Neural progenitor cell (in vitro differentiated cells): ENCODE data around the gene LPAR2. TPM values are rescaled to one million over a fixed set of nuclear protein-coding genes. Genes with fewer than 3 reads are reported as not detected.
"Not testable (repeated sequence)": the region's sequence is repeated elsewhere in the genome, so short reads cannot be mapped to it uniquely, and the experiment has no call there.

Experiments used
- DNase-seq: peaks from one replicate; pipeline ENCODE4 v3.0.0-alpha.2; 2016; ENCODE audit warnings: low spot score
- H2AFZ ChIP-seq: fragments of 200-600 bp; sonication (generic); replicated peaks from 2 replicates; pipeline ENCODE4 v1.6.1; 2016; ENCODE audit warnings: antibody characterized with exemption
- H3F3A ChIP-seq: fragments of 200-600 bp; sonication (generic); 2 replicates; pipeline ENCODE4 v1.6.1; 2016; ENCODE audit warnings: antibody characterized with exemption, low read depth
- H3K27ac ChIP-seq: fragments of 200-600 bp; sonication (generic); 2 replicates; pipeline ENCODE4 v1.5.1; 2016; ENCODE audit warnings: mild to moderate bottlenecking
- H3K27me3 ChIP-seq: fragments of 200-600 bp; sonication (generic); 2 replicates; pipeline ENCODE4 v1.6.1; 2016; ENCODE audit warnings: mild to moderate bottlenecking, moderate library complexity
- H3K36me3 ChIP-seq: fragments of 200-600 bp; sonication (generic); 2 replicates; pipeline ENCODE4 v1.5.1; 2016
- H3K4me1 ChIP-seq: fragments of 200-600 bp; sonication (generic); 2 replicates; pipeline ENCODE4 v1.6.1; 2016; ENCODE audit warnings: mixed run types
- H3K4me2 ChIP-seq: fragments of 200-600 bp; sonication (generic); 2 replicates; pipeline ENCODE4 v1.6.1; 2016
- H3K4me3 ChIP-seq: fragments of 200-600 bp; sonication (generic); 2 replicates; pipeline ENCODE4 v1.5.1; 2016
- H3K79me2 ChIP-seq: fragments of 200-600 bp; sonication (generic); 2 replicates; pipeline ENCODE4 v1.6.1; 2016; ENCODE audit warnings: low read depth
- H3K9ac ChIP-seq: fragments of 200-600 bp; sonication (generic); 2 replicates; pipeline ENCODE4 v1.6.1; 2016
- H3K9me3 ChIP-seq: fragments of 200-600 bp; sonication (generic); 2 replicates; pipeline ENCODE4 v1.5.1; 2016; ENCODE audit warnings: low read depth
- H4K20me1 ChIP-seq: fragments of 200-600 bp; sonication (generic); 2 replicates; pipeline ENCODE4 v1.6.1; 2016; ENCODE audit warnings: low read depth
- H3K27ac Mint-ChIP-seq: 3 replicates; pipeline ENCODE4 v1.8.0; 2021; ENCODE audit warnings: mixed read lengths
- H3K27me3 Mint-ChIP-seq: 2 replicates; pipeline ENCODE4 v1.8.0; 2022; ENCODE audit warnings: low read depth, mild to moderate bottlenecking, inconsistent platforms, moderate library complexity, mixed read lengths; ENCODE audit not compliant: insufficient read depth
- H3K36me3 Mint-ChIP-seq: 3 replicates; pipeline ENCODE4 v1.8.0; 2021; ENCODE audit warnings: mixed read lengths
- H3K4me1 Mint-ChIP-seq: 3 replicates; pipeline ENCODE4 v1.8.0; 2021; ENCODE audit warnings: mixed read lengths
- H3K4me3 Mint-ChIP-seq: 3 replicates; pipeline ENCODE4 v1.8.0; 2021; ENCODE audit warnings: mild to moderate bottlenecking, moderate library complexity, mixed read lengths
- H3K9me3 Mint-ChIP-seq: 3 replicates; pipeline ENCODE4 v1.8.0; 2020; ENCODE audit warnings: mixed read lengths
- EZH2 ChIP-seq: fragments of 200-600 bp; sonication (generic); IDR thresholded peaks from 2 replicates; pipeline ENCODE4 v1.6.1; 2017; ENCODE audit warnings: antibody characterized with exemption, mild to moderate bottlenecking, moderate library complexity
- EZH2phosphoT487 ChIP-seq: fragments of 200-600 bp; sonication (generic); IDR thresholded peaks from 2 replicates; pipeline ENCODE4 v1.6.1; 2017; ENCODE audit warnings: antibody characterized with exemption
- total RNA-seq: library from RNA; depleted of rRNA; stranded (reverse); fragments of >200 nt; gene quantifications from 2 replicates; pipeline ENCODE4 v1.2.3, GENCODE V29; 2015; ENCODE audit warnings: low replicate concordance
- TF ChIP-seq, protein P1 (sequence below): fragments of 200-600 bp; sonication (generic); IDR thresholded peaks from 2 replicates; pipeline ENCODE4 v1.5.1; 2017; ENCODE audit warnings: antibody characterized with exemption, mild to moderate bottlenecking

LPAR2 gene
- total RNA-seq, 1 donor from 2014 or later = 21.2 TPM

DNA sequence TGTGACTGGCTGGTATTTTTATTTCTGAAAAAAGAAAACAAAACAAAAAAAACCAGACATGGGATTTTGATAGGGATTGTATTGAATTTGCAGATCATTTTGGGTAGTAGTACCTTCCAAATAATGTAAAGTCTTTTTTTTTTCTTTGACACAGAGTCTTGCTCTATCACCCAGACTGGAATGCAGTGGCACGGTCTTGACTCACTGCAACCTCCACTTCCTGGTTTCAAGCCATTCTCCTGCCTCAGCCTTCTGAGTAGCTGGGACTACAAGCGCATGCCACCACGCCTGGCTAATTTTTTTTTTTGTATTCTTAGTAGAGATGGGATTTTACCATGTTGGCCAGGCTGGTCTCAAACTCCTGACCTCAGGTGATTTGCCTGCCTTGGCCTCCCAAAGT, 44.8 kb upstream of the LPAR2 start:
- Histone ChIP-seq H3K4me1 (peaks cover 14% of the 10 kb centered on the region), H3K36me3 (peaks cover 4% of the 10 kb centered on the region), H3K9ac (no peak overlapping the region), H3K79me2 (peaks cover 86% of the 10 kb centered on the region), H3K4me3 (no peak overlapping the region), H3K27ac (no peak overlapping the region), H4K20me1 (no peaks in the 10 kb centered on the region), H3K27me3 (no peaks in the 10 kb centered on the region), H3K9me3 (no peaks in the 10 kb centered on the region), H2AFZ (no peak overlapping the region), H3K4me2 (no peak overlapping the region), H3F3A (peaks cover 22% of the 10 kb centered on the region)
- Mint-ChIP-seq H3K4me3 (no peak overlapping the region), H3K36me3 (peaks cover 41% of the 10 kb centered on the region), H3K27me3 (peaks cover 13% of the 10 kb centered on the region), H3K4me1 (peaks cover 13% of the 10 kb centered on the region), H3K27ac (no peak overlapping the region), H3K9me3 (peaks cover 51% of the 10 kb centered on the region)
- no peak for DNase-seq
- TF ChIP-seq, protein P1, sequence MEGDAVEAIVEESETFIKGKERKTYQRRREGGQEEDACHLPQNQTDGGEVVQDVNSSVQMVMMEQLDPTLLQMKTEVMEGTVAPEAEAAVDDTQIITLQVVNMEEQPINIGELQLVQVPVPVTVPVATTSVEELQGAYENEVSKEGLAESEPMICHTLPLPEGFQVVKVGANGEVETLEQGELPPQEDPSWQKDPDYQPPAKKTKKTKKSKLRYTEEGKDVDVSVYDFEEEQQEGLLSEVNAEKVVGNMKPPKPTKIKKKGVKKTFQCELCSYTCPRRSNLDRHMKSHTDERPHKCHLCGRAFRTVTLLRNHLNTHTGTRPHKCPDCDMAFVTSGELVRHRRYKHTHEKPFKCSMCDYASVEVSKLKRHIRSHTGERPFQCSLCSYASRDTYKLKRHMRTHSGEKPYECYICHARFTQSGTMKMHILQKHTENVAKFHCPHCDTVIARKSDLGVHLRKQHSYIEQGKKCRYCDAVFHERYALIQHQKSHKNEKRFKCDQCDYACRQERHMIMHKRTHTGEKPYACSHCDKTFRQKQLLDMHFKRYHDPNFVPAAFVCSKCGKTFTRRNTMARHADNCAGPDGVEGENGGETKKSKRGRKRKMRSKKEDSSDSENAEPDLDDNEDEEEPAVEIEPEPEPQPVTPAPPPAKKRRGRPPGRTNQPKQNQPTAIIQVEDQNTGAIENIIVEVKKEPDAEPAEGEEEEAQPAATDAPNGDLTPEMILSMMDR = no peak
- TF ChIP-seq EZH2 = no peak
- TF ChIP-seq EZH2phosphoT487 = no peak

DNA sequence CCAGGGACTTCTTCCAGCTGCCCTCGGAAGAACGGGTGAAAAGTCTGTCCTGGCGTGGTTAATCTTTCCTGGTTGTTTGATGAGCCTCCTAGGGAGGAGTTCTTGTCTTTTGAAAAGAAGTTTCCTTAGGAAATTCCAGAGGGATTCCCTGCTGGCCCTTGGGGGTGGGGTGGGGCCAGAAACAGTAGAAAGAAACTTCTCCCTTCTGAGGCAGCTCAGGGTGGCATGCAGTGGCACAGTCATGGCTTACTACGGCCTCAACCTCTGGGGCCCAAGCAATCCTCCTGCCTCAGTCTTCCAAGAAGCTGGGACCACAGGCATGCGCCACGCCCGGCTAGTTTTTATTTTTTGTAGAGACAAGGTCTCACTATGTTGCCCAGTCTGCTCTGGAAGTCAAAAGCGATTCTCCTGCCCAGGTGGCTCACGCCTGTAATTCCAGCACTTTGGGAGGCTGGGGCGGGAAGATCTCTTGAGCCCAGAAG, 42.1 kb upstream of the LPAR2 start:
- TF ChIP-seq EZH2phosphoT487 (no peak), EZH2 (no peak)
- TF ChIP-seq, protein P1 = no peak
- Histone ChIP-seq H3K79me2 (peaks cover 62% of the 10 kb centered on the region), H3K36me3 (peaks cover 3% of the 10 kb centered on the region), H3K4me1 (peaks cover 14% of the 10 kb centered on the region), H4K20me1 (no peaks in the 10 kb centered on the region), H3K27me3 (no peaks in the 10 kb centered on the region), H3K9ac (peak overlapping the region; percentile 91), H3K9me3 (no peaks in the 10 kb centered on the region), H2AFZ (no peak overlapping the region), H3K27ac (peak overlapping the region; percentile 65), H3F3A (peaks cover 22% of the 10 kb centered on the region), H3K4me3 (peak overlapping the region; percentile 92), H3K4me2 (peak overlapping the region; percentile 84)
- peak overlapping the region; percentile 86 for H3K4me3 Mint-ChIP-seq
- peak; percentile 66 for DNase-seq
- H3K9me3 Mint-ChIP-seq = peaks cover 26% of the 10 kb centered on the region
- H3K36me3 Mint-ChIP-seq = peaks cover 21% of the 10 kb centered on the region
- peaks cover 12% of the 10 kb centered on the region for H3K27me3 Mint-ChIP-seq
- peaks cover 13% of the 10 kb centered on the region for H3K4me1 Mint-ChIP-seq
- H3K27ac Mint-ChIP-seq = no peak overlapping the region

DNA sequence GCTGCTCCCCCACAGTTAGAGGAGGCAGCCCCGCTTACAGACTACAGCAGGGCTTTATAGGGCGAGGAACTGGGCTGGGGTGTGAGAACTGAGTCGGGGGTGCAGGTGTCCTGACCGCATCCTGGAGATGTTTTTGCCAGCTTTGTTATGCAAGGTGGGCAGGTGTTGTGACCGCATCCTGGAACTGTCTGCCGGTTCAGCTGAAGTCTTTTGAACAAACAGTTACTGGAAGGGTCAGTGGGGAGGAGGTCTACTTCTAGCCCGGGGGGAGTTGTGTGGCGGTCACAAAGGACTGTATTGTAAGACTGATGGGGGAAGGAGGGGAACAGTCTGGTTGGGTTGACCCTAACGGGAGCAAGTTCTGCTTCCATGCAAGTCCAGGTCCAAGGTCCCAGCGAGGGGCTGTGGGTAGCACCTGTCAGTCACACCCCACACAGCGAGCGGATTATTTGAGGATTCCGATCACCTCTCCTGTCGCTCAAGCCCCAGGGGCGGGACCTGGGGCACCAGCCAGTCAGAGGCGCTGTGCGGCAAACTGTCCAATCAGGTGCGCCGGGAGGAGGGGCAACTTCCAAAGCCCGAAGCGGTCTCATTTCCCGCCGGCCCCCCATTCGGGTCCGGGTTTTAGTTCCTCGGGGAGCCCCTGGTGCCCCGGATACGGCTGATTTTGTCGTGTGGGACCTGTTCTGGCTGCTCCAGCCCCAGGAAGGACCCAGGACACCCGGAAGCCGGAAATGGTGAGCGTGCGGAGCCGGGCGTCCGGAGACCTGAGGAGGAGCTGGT, 40.4 kb upstream of the LPAR2 start, which contains the start of gene ZNF101:
Gene ZNF101, plus strand, starts transcription at position 610 of the 783 bp plus-strand sequence. Its CDS starts 125 bp downstream, at position 735.
- no peaks in the 10 kb centered on the region for H3K9me3 ChIP-seq
- peak within 1 kb of the TSS; percentile 94 for H3K27ac ChIP-seq
- peak within 1 kb of the TSS; percentile 91 for H3K9ac ChIP-seq
- no peaks in the 10 kb centered on the region for H3K27me3 ChIP-seq
- peaks cover 46% of the 10 kb centered on the region for H3K79me2 ChIP-seq
- H3K27ac Mint-ChIP-seq = no peak within 1 kb of the TSS
- peaks cover 12% of the 10 kb centered on the region for H3K27me3 Mint-ChIP-seq
- H3K9me3 Mint-ChIP-seq = peaks cover 16% of the 10 kb centered on the region
- peak within 1 kb of the TSS; percentile 86 for H2AFZ ChIP-seq
- H3F3A ChIP-seq = peaks cover 31% of the 10 kb centered on the region
- DNase-seq = peak; percentile 98
- peaks cover 14% of the 10 kb centered on the region for H3K36me3 Mint-ChIP-seq
- H4K20me1 ChIP-seq = no peaks in the 10 kb centered on the region
- peak within 1 kb of the TSS; percentile 84 for H3K4me2 ChIP-seq
- H3K36me3 ChIP-seq = peaks cover 3% of the 10 kb centered on the region
- H3K4me1 Mint-ChIP-seq = peaks cover 13% of the 10 kb centered on the region
- peak within 1 kb of the TSS; percentile 86 for H3K4me3 Mint-ChIP-seq
- TF ChIP-seq, protein P1 = no peak
- TF ChIP-seq EZH2 (no peak), EZH2phosphoT487 (no peak)
- H3K4me1 ChIP-seq = peaks cover 14% of the 10 kb centered on the region
- H3K4me3 ChIP-seq = peak within 1 kb of the TSS; percentile 92

DNA sequence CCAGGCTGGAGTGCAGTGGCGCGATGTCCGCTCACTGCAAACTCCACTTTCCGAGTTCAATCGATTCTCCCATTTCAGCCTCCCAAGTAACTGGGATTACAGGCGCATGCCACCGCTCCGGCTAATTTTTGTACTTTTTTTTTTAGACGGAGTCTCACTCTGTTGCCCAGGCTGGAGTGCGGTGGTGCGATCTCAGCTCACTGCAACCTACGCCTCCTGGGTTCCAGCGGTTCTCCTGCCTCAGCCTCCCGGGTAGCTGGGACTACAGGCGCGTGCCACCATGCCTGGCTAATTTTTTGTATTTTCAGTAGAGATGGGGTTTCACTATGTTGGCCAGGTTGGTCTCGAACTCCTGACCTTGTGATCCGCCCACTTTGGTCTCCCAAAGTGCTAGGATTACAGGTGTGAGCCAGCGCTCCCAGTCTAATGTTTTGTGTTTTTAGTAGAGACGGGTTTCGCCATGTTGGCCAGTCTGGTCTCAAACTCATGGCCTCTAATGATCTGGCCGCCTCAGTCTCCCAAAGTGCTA, 37.5 kb upstream of the LPAR2 start:
- peaks cover 29% of the 10 kb centered on the region for H3K4me1 ChIP-seq
- Mint-ChIP-seq H3K4me1 (peaks cover 31% of the 10 kb centered on the region), H3K4me3 (peak overlapping the region; percentile 48), H3K36me3 (peaks cover 12% of the 10 kb centered on the region)
- DNase-seq, H3K9me3 ChIP-seq, H3K27ac Mint-ChIP-seq, H3K9me3 Mint-ChIP-seq, H3K9ac ChIP-seq, H3K36me3 ChIP-seq, H2AFZ ChIP-seq, H3K4me2 ChIP-seq, H3K27me3 ChIP-seq, H3K4me3 ChIP-seq, H3K27me3 Mint-ChIP-seq, H3K27ac ChIP-seq: not testable (repeated sequence)
- peaks cover 46% of the 10 kb centered on the region for H3K79me2 ChIP-seq
- peaks cover 48% of the 10 kb centered on the region for H3F3A ChIP-seq
- peaks cover 25% of the 10 kb centered on the region for H4K20me1 ChIP-seq
